ENCODE results near the gene PARM1.

DNA sequence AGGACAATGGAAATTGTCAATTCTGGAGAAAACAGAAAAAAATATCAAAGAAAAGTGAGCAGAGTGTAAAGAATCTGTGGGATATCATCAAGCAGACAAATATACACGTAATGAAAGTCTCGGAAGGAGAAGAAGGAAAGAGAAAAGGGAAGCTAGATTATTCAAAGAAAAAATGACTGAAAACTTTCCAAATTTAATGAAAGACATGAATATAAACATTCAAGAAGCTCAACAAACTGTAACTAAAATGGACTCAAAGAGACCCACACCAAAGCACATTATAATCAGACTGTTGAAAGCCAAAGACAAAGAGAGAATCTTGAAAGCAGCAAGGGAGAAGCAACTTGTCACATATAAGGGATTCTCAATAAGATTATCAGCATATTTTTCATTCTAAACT lies 28.3 kb downstream of the PARM1 start:
- no peak for TF ChIP-seq TAF1 (IDR thresholded peaks at IDR 0.05; ENCODE audit: low read depth)
- TF ChIP-seq TCF12 (IDR thresholded peaks at IDR 0.05; ENCODE audit: low read depth), result no peak
